ENCODE results near the gene ERC2. TPM values are rescaled to one million over a fixed set of nuclear protein-coding genes. Genes with fewer than 3 reads are reported as not detected.

The ERC2 gene
- 0.49 and 2.8 TPM in 2 replicates for total RNA-seq

DNA sequence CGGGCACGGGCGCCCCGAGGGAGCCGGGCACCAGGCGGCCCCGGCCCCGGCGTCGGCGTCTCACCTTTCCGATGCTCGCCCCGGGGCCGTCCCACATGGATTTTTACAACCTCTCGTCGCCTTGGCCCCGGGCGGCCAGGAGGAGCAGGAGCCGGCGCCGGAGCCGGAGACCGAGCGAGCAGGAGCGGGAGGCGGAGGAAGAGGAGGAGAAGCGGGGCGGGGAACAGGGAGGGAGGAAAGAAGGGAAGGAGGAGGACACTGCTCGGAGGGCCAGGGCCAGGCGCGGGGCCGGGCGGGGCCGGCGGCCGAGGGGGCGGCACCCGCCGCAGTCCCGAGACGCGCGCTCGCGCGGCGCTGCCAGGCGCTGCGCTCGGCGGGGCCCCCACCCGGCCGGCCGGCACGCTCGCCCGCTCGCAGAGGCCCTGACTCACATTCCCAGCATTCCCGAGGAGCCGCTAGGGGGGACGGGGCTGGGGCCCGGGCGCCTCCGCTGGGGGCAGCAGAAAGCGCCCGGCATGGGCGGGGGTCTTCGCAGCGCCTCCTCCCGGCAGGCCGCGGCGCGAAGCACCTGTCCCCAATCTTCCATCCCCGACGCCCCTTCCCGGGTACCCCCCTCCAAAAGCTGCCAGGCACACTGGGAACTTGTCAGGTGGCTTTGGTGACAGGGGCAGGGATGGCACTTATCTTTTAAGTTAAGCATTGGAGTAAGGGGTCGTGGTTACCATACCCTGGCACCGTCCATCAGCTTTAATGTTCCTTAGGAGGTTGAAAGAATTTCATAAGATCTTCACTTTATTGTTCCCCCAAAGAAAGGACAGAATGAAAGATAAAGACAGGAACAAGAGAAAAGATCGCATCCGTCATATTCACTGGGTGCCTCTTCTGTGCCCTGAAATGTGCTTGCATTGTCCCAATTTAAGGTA is at the start of gene ERC2:
ERC2 (minus strand) TSS at position 284 of the 923 bp plus-strand sequence.

DNA sequence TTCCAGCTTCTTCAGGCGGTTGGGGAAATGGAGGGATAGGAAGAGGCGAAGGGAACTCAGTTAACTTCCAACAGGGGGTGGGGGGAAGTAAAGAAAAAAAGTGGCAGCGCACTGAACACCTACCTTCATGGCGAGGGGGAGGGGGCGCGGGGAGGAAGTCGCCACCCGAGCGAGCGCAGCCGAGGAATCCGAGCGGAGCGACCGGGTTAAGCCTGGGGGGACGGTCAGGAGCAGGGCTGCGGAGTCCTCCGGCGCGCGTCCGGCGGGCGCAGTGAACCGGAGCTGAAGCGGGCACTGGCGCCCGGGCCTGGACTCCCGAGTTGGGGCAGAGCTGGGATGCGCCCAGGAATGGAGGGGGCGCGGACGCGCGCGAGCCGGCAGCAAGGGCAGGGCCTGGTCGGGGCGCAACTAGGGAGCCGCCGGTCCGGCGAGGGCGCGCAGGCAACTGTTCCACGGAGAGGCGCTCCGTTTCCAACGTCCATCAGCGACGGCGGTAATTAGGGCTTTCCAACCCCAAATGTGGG is 981.3 kb downstream of the ERC2 start, which contains the start of gene WNT5A:
WNT5A (minus strand) TSS at position 450 of the 524 bp plus-strand sequence; CDS start at position 129, 321 bp downstream.

Other genes starting within 250 kb of the ERC2 start
- gene CCDC66, start 88.7 kb upstream of the ERC2 start, total RNA-seq = 8.1 and 23.6 TPM in 2 replicates
- gene TASOR, start 214.8 kb upstream of the ERC2 start, total RNA-seq = 49.5 and 91.0 TPM in 2 replicates

Measured in bladder microvascular endothelial cell (primary cell).